SU-DHL-6 (cell line): ENCODE results near the gene RASSF4.

Experiments used
- EZH2phosphoT487 ChIP-seq: fragments of 200-600 bp; sonication (generic), shearing (Covaris generic); conservative IDR thresholded peaks from 2 replicates; pipeline ENCODE4 v1.6.1; 2018; ENCODE audit warnings: mild to moderate bottlenecking, antibody characterized with exemption, low read length, moderate library complexity, mixed read lengths
- TF ChIP-seq, protein P1 (sequence below): fragments of 200-600 bp; sonication (generic); IDR thresholded peaks from one replicate; pipeline ENCODE4 v1.5.1; 2017; ENCODE audit warnings: antibody characterized with exemption, mild to moderate bottlenecking, low read length, moderate library complexity; ENCODE audit not compliant: insufficient read depth, poor library complexity, severe bottlenecking

DNA sequence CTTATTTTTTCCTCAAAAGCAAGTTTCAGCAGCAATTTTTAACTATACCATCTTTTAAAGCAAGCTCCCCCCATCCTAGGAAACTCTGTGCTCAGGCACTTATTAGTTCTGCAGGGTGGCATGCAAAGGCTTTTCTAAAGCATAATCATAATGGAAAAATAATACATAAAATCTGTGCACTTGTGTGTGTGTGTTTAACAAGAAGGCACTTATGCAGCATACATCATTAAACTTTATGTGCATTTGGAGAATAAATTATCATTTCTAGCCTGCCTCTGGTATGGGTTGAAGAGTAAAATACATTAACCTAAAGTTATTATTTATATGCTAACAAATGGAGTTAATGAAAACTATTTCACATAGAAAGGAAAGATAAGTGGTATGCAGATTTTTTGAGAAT is 5.6 kb upstream of the RASSF4 start:
- TF ChIP-seq, protein P1, sequence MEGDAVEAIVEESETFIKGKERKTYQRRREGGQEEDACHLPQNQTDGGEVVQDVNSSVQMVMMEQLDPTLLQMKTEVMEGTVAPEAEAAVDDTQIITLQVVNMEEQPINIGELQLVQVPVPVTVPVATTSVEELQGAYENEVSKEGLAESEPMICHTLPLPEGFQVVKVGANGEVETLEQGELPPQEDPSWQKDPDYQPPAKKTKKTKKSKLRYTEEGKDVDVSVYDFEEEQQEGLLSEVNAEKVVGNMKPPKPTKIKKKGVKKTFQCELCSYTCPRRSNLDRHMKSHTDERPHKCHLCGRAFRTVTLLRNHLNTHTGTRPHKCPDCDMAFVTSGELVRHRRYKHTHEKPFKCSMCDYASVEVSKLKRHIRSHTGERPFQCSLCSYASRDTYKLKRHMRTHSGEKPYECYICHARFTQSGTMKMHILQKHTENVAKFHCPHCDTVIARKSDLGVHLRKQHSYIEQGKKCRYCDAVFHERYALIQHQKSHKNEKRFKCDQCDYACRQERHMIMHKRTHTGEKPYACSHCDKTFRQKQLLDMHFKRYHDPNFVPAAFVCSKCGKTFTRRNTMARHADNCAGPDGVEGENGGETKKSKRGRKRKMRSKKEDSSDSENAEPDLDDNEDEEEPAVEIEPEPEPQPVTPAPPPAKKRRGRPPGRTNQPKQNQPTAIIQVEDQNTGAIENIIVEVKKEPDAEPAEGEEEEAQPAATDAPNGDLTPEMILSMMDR = no peak
- no peak for TF ChIP-seq EZH2phosphoT487
